AG04449 (cell line): ENCODE results near the gene ELOVL7.

Experiments used
- CTCF ChIA-PET: fragments of 350-600 bp; formaldehyde crosslinking; extraction: SDS; loops from one replicate; lab custom pipeline; 2021; ENCODE audit warnings: antibody characterized with exemption; lab: Yijun Ruan, JAX
- POLR2A ChIA-PET: fragments of 400-600, 350-600 bp; formaldehyde crosslinking; extraction: SDS; loops from one replicate; lab custom pipeline; 2020; ENCODE audit warnings: antibody characterized with exemption, inconsistent platforms; lab: Yijun Ruan, JAX
- DNase-seq: peaks from one replicate; pipeline ENCODE4 v3.0.0-alpha.2; 2010; ENCODE audit warnings: low read depth, low spot score
- H3K4me3 ChIP-seq: 2 replicates; pipeline ENCODE4 v1.5.1; 2011; ENCODE audit warnings: low read depth, mild to moderate bottlenecking, control low read depth, low read length
- TF ChIP-seq, protein P1 (sequence below): IDR thresholded peaks from one replicate; pipeline ENCODE4 v1.5.1; 2011; ENCODE audit warnings: mild to moderate bottlenecking, moderate library complexity, low read length, control low read depth, inconsistent platforms; ENCODE audit not compliant: insufficient read depth; ENCODE audit errors: missing control alignments

Gene ELOVL7

DNA sequence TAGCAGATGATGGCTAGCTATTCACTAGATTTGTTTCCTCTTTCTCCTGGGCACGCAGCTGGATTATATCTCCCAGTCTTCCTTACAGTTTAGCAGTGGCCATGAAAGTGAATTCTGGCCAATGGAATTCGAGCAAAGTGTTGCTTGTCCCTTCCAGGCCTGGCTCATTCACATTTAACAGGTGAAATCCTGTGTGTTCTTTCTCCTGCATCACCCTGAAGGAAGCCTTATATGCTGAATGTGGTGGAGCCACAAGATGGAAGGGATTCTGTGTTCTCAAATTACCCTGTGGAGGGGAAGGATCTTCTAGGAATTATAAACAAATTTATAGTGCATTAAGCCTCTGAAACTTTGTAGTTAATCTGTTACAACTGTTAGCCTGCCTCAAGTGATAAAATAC lies 8.2 kb upstream of the ELOVL7 start:
- no peak overlapping the region for H3K4me3 ChIP-seq
- TF ChIP-seq, protein P1, sequence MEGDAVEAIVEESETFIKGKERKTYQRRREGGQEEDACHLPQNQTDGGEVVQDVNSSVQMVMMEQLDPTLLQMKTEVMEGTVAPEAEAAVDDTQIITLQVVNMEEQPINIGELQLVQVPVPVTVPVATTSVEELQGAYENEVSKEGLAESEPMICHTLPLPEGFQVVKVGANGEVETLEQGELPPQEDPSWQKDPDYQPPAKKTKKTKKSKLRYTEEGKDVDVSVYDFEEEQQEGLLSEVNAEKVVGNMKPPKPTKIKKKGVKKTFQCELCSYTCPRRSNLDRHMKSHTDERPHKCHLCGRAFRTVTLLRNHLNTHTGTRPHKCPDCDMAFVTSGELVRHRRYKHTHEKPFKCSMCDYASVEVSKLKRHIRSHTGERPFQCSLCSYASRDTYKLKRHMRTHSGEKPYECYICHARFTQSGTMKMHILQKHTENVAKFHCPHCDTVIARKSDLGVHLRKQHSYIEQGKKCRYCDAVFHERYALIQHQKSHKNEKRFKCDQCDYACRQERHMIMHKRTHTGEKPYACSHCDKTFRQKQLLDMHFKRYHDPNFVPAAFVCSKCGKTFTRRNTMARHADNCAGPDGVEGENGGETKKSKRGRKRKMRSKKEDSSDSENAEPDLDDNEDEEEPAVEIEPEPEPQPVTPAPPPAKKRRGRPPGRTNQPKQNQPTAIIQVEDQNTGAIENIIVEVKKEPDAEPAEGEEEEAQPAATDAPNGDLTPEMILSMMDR = no peak
- ChIA-PET CTCF (interaction anchor here (1.1 kb wide), 1 partner anchor 1038 kb away, joined by 3 read pairs; no protein-coding TSS in a partner anchor), POLR2A (no interaction called here)
- no peak for DNase-seq

DNA sequence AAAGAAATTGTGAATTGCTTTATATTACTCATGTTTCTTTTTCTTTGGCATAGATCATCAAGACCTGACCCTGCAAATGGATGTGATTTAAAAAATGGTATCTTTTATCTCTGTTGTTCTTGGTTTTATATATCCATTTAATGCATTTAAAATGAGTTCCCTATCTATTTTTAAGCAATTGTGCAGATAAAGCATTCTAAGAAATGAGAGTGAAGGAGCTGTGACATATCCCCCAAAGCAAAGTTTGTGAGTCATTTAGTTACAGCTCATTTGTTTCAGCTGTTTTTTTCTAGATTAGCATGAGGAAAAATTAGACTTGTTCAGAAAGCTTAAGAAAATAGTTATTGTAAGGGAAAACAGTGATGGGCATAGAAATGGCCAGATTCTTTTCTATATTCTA lies 7.6 kb upstream of the ELOVL7 start:
- ChIA-PET POLR2A (no interaction called here), CTCF (interaction anchor here (1.1 kb wide), 1 partner anchor 1037 kb away, joined by 3 read pairs; no protein-coding TSS in a partner anchor)
- H3K4me3 ChIP-seq = no peak overlapping the region
- TF ChIP-seq, protein P1 = no peak
- no peak for DNase-seq

DNA sequence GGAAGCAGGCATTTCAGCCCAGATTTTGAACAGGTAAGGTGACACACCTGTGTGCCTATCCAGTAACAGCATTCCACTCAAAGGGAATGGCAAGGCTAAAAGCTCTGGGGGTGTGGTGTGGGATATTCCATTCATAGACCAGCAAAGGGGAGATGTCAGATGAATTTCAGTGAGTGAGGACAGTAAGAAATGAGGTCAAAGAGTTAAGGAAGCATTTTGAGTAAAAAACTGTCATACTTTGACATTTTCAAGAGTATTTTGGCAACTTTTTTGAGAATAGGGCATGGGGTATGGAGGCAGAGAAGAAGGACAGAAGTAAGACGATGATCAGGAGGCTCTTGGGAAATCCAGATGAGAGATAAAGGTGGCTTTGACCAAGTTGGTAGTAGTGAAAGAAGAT lies 2.2 kb upstream of the ELOVL7 start:
- TF ChIP-seq, protein P1 = no peak
- DNase-seq = no peak
- ChIA-PET CTCF (no interaction called here), POLR2A (no interaction called here)
- H3K4me3 ChIP-seq = no peak overlapping the region

DNA sequence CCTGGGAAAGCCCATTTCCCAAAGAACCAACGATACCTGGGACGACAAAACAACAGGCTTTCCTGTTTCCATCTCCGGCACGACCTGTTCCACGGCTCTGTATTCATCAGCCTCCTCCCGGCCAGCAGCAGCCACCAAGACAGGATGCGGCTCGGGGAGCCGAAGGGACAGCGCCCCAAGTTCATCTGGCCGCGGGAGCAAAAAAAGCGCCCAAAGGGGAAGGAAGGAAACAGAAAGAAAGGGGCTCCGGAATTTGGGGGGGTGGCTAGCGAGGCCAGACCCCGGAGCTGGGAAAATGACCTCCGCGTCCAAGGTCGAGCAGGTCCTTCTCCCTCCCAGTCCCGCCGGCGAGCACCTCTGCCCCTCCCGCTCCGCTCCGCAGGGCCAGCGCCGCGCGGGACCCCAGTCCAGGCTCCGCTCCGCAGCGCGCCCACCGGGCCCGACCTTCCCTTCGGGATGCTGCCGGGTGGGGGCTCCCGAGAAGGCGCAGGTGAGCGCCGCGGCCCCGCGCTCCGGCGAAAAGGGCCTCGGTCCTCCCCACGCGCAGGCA lies 608 bp downstream of the ELOVL7 start:
- ChIA-PET POLR2A (no interaction called here), CTCF (interaction anchor here (1.4 kb wide), 1 partner anchor 16 kb away, joined by 3 read pairs; no protein-coding TSS in a partner anchor)
- DNase-seq = no peak
- H3K4me3 ChIP-seq = peak overlapping the region; percentile 62
- TF ChIP-seq, protein P1 = no peak

DNA sequence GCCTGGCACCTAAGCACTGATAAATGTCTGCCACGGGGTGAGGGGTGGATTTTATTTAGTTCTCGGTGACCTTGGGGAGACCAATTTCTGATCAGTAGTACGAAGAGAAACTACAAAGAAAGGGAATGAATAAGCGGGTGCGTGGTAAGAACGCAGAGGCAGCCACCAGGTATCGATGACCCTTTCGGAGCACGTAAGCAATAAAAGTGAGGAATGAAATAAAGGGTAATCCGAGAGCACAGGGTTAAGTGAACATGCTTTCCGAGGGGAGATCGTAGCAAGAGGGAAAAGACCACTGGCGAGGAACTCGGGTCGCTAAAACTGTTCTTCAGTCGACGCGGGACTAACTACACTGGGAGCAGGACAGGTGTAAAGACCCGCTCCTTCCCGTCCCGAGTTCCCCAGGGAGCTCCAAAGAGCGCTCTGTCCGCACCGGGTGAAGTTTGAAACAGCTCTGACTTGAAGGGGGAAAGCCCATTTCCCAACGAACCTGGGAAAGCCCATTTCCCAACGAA lies 1.1 kb downstream of the ELOVL7 start:
- no peak for DNase-seq
- H3K4me3 ChIP-seq = peak overlapping the region; percentile 62
- TF ChIP-seq, protein P1 = no peak
- POLR2A ChIA-PET = no interaction called here
- CTCF ChIA-PET = no interaction called here

DNA sequence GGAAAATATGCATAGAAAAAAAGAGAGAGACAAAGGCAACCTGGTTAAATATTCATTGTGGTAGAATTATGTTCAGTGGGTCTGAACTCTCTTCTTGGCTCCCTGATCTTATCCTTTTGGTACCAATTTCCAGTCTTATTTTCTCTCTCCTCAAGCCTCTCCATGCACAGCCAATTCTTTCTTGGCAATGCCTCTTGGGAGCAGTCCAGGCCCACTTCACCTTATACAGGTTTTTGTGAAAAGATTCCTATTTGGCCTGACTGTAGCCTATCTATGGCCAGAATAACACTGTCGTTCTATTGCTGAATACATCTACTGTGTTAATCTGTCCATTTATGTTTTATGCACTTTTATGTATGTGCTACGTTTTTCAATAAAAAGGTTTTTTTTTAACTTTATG lies 2.7 kb downstream of the ELOVL7 start:
- CTCF ChIA-PET = no interaction called here
- POLR2A ChIA-PET = no interaction called here
- no peak overlapping the region for H3K4me3 ChIP-seq
- TF ChIP-seq, protein P1 = no peak
- DNase-seq = no peak
